K562 (cell line): Measurements from ENCODE around the gene RNASEH1. TPM values are rescaled to one million over a fixed set of nuclear protein-coding genes. Genes with fewer than 3 reads are reported as not detected.
A peak's percentile ranks its signal among the peaks of the same experiment; 100 is the strongest.

Experiments
- BRF1 ChIP-seq: IDR thresholded peaks from 3 replicates; pipeline ENCODE4 v1.6.1; 2011; ENCODE audit warnings: borderline replicate concordance, mild to moderate bottlenecking; ENCODE audit not compliant: insufficient read length; ENCODE audit errors: extremely low read depth
- CHD1 ChIP-seq: fragments of 200-600 bp; sonication (generic); IDR thresholded peaks from one replicate; pipeline ENCODE4 v1.6.1; 2012; ENCODE audit warnings: mild to moderate bottlenecking, moderate library complexity, low read length, inconsistent platforms
- DMBX1 ChIP-seq: fragments of 250-450 bp; sonication (Bioruptor Pico); IDR thresholded peaks from 2 replicates; pipeline ENCODE4 v1.8.0; 2022; ENCODE audit warnings: inconsistent platforms, mild to moderate bottlenecking, moderate library complexity, borderline replicate concordance
- FUS ChIP-seq: fragments of 200-400 bp; formaldehyde crosslinking; optimal IDR thresholded peaks from 2 replicates; pipeline ENCODE3; 2017; ENCODE audit warnings: low read depth, low read length
- HNRNPL ChIP-seq: fragments of 200-400 bp; formaldehyde crosslinking; IDR thresholded peaks from 2 replicates; pipeline ENCODE4 v1.6.1; 2017; ENCODE audit warnings: low read depth, mild to moderate bottlenecking, low read length
- MIER1 ChIP-seq: fragments of 450-650 bp; IDR thresholded peaks from 2 replicates; pipeline ENCODE4 v1.6.1; 2016; ENCODE audit warnings: antibody characterized with exemption, mild to moderate bottlenecking, low read depth
- MYBL2 ChIP-seq, 2 experiments: fragments of 450-650 bp in 1 of 2; sonication (generic) in 1 of 2; formaldehyde crosslinking in 1 of 2; IDR thresholded peaks; 2 replicates each; pipeline versions ENCODE4 v1.6.1 to v1.8.1; 2017 to 2022; ENCODE audit warnings: borderline replicate concordance in 1 of 2, inconsistent platforms in 1 of 2, low read depth in 1 of 2, mild to moderate bottlenecking in 1 of 2, missing genetic modification reagents in 1 of 2, moderate library complexity in 1 of 2
- POLR2B ChIP-seq: fragments of 450-650 bp; IDR thresholded peaks from 2 replicates; pipeline ENCODE4 v1.6.1; 2018; ENCODE audit warnings: low read depth; ENCODE audit not compliant: partially characterized antibody
- PTRF ChIP-seq: fragments of 450-650 bp; IDR thresholded peaks from 2 replicates; pipeline ENCODE4 v1.6.1; 2016; ENCODE audit warnings: mild to moderate bottlenecking, missing genetic modification characterization, missing compliant biosample characterization
- SIRT6 ChIP-seq: IDR thresholded peaks from one replicate; pipeline ENCODE4 v1.6.1; 2012; ENCODE audit warnings: low read depth, mild to moderate bottlenecking, control low read depth, inconsistent platforms, low read length, moderate library complexity
- SMAD4 ChIP-seq: fragments of 250-450 bp; sonication (Bioruptor Pico); conservative IDR thresholded peaks from 2 replicates; pipeline ENCODE4 v1.8.0; 2021; ENCODE audit warnings: inconsistent platforms, mild to moderate bottlenecking, moderate library complexity
- TCF7L2 ChIP-seq: fragments of 150-350 bp; IDR thresholded peaks from 2 replicates; pipeline ENCODE4 v1.6.1; 2016; ENCODE audit warnings: low read depth, mild to moderate bottlenecking, low read length, moderate library complexity
- ZNF121 ChIP-seq: sonication (generic); formaldehyde crosslinking; conservative IDR thresholded peaks from 2 replicates; pipeline ENCODE4 v1.8.0; 2022; ENCODE audit warnings: missing genetic modification reagents
- ZNF445 ChIP-seq: fragments of 250-450 bp; sonication (Bioruptor Pico); IDR thresholded peaks from 2 replicates; pipeline ENCODE4 v1.4.0; 2020; ENCODE audit warnings: low read depth, mild to moderate bottlenecking, moderate library complexity
- ZNF583 ChIP-seq: fragments of 250-450 bp; sonication (Bioruptor Pico); IDR thresholded peaks from 2 replicates; pipeline ENCODE4 v1.4.0; 2020
- ZNF75A ChIP-seq: fragments of 450-650 bp; formaldehyde crosslinking; IDR thresholded peaks from 2 replicates; pipeline ENCODE4 v1.4.0; 2020; ENCODE audit warnings: mild to moderate bottlenecking
- ZNF780A ChIP-seq: fragments of 250-450 bp; sonication (Bioruptor Pico); IDR thresholded peaks from 2 replicates; pipeline ENCODE4 v1.5.0; 2021; ENCODE audit warnings: mild to moderate bottlenecking
- polyA plus RNA-seq, 8 experiments: library from polyadenylated mRNA; depleted of rRNA in 4 of 8; stranded (reverse) in 5 of 8; unstranded in 3 of 8; fragments of >200 nt; fragmentation: Nextera tagmentation in 2 of 8; fragmentation: Illumina TruSeq in 1 of 8; extraction: Ambion mirVana in 2 of 8; extraction: Trizol in 1 of 8; gene quantifications; 2 replicates each; pipeline versions ENCODE4 v1.2.1 to v1.2.3, GENCODE V29; 2011 to 2014; ENCODE audit warnings: inconsistent platforms in 1 of 8, missing spikeins in 1 of 8
- total RNA-seq, 7 experiments: library from RNA; depleted of rRNA in 6 of 7; stranded (reverse); fragments of >200 nt in 6 of 7; fragmentation: Illumina TruSeq in 2 of 7; extraction: Trizol in 2 of 7; gene quantifications; 2 replicates each; pipeline versions ENCODE4 v1.2.1 to v1.2.3, GENCODE V29; 2011 to 2021; ENCODE audit warnings: low replicate concordance in 1 of 7
- TF ChIP-seq, protein P1 (sequence below): fragments of 450-650 bp; IDR thresholded peaks from 2 replicates; pipeline ENCODE4 v1.6.1; 2016; ENCODE audit warnings: mild to moderate bottlenecking, moderate library complexity

The RNASEH1 gene
- total and polyA plus RNA-seq, 9 of the 15 experiments (the other 6 are each of a cell fraction or from before 2014, with no cell fraction given) = 25.7 to 47.5 (median 42.8) TPM

DNA sequence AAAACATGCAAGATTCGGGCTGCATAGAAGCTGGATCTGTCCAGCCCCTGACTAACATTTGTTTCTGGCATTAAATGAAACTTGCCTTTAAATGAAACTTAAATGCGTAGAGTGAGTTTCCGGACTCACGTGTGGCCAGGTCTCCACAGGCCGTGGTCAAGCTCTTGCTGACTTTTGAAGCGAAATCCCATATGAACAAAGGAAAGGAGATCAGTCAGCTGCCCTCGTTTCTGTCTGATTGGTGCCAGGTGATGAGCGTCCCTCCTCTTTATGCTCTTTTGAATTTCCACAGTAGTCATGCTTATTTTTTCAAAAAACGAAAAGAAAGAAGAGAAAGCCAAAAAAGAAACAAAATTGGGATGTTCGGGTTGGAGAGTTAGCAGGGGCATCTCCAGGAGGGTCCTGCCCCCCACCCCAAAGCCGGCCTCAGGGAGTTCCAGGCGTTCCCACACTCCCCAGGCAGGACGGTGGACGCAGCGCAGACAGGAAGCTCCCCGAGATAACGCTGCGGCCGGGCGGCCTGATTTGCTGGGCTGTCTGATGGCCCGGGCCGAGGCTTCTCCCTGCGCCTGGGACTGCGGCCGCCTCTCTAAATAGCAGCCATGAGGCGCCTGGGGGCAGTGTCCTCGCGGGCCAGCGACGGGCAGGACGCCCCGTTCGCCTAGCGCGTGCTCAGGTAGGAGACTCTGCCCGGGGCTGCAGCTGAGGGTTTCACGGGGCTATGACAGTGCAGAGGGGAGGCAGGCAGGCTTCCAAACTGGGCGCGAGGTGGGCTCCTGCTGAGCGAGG lies 36.6 kb upstream of the RNASEH1 start, which contains the start of gene COLEC11 (continued):
- TF ChIP-seq BRF1 (no peak), ZNF121 (CRISPR knock-in tag) (no peak), ZNF445 (CRISPR knock-in tag) (no peak), CHD1 (no peak), MIER1 (no peak), SMAD4 (peak; percentile 87), SIRT6 (no peak), ZNF583 (CRISPR knock-in tag) (no peak), TCF7L2 (no peak), MYBL2 (IDR thresholded peaks at IDR 0.05; ENCODE audit: low read depth) (no peak), MYBL2 (CRISPR knock-in tag; IDR thresholded peaks at IDR 0.05; ENCODE audit: borderline replicate concordance) (no peak), HNRNPL (no peak), DMBX1 (CRISPR knock-in tag) (no peak), ZNF75A (no peak), ZNF780A (CRISPR knock-in tag) (no peak), POLR2B (no peak), PTRF (tag) (no peak), FUS (no peak)
- TF ChIP-seq, protein P1, sequence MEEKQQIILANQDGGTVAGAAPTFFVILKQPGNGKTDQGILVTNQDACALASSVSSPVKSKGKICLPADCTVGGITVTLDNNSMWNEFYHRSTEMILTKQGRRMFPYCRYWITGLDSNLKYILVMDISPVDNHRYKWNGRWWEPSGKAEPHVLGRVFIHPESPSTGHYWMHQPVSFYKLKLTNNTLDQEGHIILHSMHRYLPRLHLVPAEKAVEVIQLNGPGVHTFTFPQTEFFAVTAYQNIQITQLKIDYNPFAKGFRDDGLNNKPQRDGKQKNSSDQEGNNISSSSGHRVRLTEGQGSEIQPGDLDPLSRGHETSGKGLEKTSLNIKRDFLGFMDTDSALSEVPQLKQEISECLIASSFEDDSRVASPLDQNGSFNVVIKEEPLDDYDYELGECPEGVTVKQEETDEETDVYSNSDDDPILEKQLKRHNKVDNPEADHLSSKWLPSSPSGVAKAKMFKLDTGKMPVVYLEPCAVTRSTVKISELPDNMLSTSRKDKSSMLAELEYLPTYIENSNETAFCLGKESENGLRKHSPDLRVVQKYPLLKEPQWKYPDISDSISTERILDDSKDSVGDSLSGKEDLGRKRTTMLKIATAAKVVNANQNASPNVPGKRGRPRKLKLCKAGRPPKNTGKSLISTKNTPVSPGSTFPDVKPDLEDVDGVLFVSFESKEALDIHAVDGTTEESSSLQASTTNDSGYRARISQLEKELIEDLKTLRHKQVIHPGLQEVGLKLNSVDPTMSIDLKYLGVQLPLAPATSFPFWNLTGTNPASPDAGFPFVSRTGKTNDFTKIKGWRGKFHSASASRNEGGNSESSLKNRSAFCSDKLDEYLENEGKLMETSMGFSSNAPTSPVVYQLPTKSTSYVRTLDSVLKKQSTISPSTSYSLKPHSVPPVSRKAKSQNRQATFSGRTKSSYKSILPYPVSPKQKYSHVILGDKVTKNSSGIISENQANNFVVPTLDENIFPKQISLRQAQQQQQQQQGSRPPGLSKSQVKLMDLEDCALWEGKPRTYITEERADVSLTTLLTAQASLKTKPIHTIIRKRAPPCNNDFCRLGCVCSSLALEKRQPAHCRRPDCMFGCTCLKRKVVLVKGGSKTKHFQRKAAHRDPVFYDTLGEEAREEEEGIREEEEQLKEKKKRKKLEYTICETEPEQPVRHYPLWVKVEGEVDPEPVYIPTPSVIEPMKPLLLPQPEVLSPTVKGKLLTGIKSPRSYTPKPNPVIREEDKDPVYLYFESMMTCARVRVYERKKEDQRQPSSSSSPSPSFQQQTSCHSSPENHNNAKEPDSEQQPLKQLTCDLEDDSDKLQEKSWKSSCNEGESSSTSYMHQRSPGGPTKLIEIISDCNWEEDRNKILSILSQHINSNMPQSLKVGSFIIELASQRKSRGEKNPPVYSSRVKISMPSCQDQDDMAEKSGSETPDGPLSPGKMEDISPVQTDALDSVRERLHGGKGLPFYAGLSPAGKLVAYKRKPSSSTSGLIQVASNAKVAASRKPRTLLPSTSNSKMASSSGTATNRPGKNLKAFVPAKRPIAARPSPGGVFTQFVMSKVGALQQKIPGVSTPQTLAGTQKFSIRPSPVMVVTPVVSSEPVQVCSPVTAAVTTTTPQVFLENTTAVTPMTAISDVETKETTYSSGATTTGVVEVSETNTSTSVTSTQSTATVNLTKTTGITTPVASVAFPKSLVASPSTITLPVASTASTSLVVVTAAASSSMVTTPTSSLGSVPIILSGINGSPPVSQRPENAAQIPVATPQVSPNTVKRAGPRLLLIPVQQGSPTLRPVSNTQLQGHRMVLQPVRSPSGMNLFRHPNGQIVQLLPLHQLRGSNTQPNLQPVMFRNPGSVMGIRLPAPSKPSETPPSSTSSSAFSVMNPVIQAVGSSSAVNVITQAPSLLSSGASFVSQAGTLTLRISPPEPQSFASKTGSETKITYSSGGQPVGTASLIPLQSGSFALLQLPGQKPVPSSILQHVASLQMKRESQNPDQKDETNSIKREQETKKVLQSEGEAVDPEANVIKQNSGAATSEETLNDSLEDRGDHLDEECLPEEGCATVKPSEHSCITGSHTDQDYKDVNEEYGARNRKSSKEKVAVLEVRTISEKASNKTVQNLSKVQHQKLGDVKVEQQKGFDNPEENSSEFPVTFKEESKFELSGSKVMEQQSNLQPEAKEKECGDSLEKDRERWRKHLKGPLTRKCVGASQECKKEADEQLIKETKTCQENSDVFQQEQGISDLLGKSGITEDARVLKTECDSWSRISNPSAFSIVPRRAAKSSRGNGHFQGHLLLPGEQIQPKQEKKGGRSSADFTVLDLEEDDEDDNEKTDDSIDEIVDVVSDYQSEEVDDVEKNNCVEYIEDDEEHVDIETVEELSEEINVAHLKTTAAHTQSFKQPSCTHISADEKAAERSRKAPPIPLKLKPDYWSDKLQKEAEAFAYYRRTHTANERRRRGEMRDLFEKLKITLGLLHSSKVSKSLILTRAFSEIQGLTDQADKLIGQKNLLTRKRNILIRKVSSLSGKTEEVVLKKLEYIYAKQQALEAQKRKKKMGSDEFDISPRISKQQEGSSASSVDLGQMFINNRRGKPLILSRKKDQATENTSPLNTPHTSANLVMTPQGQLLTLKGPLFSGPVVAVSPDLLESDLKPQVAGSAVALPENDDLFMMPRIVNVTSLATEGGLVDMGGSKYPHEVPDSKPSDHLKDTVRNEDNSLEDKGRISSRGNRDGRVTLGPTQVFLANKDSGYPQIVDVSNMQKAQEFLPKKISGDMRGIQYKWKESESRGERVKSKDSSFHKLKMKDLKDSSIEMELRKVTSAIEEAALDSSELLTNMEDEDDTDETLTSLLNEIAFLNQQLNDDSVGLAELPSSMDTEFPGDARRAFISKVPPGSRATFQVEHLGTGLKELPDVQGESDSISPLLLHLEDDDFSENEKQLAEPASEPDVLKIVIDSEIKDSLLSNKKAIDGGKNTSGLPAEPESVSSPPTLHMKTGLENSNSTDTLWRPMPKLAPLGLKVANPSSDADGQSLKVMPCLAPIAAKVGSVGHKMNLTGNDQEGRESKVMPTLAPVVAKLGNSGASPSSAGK = peak; percentile 83
